IMR-90 (cell line): Measurements from ENCODE around the gene ITGAL.

Experiments used
- NFE2L2 ChIP-seq: fragments of 150-350 bp; IDR thresholded peaks from 2 replicates; pipeline ENCODE4 v1.6.1; 2016; ENCODE audit warnings: low read depth, mild to moderate bottlenecking, low read length
- POLR2A ChIP-seq: IDR thresholded peaks from 2 replicates; pipeline ENCODE4 v1.6.1; 2012; ENCODE audit warnings: mild to moderate bottlenecking, low read depth, low read length
- TF ChIP-seq, protein P1 (sequence below): conservative IDR thresholded peaks from 2 replicates; pipeline ENCODE4 v1.5.1; 2012; ENCODE audit warnings: mild to moderate bottlenecking, low read depth, low read length, improper control_type of control experiment
- TF ChIP-seq, protein P2 (sequence below): fragments of 150-350 bp; IDR thresholded peaks from 2 replicates; pipeline ENCODE4 v1.6.1; 2017; ENCODE audit warnings: mild to moderate bottlenecking, antibody characterized with exemption, low read length, low read depth

DNA sequence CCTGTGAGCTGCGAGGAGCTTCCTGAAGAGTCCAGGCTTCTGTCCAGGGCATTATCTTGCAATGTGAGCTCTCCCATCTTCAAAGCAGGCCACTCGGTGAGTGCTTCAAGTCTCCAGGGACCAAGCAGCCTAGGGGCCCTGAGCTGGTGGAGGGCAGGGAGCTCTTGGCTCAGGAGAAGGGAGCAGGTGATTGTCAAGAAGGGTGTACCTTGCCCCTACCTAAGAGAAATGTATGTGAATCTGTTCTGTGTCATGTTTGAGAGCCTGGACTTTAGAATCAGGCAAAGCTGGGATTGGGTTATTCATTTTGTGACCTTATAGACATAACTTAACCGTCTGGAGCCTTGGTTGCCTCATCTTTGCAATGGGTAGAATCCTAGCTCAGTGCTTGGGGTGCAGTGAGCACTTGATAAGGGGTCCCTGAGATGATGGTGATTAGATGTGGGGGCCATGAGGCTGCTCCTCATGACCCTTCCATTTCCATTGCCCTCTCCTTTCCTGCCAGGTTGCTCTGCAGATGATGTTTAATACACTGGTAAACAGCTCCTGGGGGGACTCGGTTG lies 37.9 kb downstream of the ITGAL start:
- TF ChIP-seq, protein P1, sequence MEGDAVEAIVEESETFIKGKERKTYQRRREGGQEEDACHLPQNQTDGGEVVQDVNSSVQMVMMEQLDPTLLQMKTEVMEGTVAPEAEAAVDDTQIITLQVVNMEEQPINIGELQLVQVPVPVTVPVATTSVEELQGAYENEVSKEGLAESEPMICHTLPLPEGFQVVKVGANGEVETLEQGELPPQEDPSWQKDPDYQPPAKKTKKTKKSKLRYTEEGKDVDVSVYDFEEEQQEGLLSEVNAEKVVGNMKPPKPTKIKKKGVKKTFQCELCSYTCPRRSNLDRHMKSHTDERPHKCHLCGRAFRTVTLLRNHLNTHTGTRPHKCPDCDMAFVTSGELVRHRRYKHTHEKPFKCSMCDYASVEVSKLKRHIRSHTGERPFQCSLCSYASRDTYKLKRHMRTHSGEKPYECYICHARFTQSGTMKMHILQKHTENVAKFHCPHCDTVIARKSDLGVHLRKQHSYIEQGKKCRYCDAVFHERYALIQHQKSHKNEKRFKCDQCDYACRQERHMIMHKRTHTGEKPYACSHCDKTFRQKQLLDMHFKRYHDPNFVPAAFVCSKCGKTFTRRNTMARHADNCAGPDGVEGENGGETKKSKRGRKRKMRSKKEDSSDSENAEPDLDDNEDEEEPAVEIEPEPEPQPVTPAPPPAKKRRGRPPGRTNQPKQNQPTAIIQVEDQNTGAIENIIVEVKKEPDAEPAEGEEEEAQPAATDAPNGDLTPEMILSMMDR = no peak
- TF ChIP-seq POLR2A = no peak
- TF ChIP-seq, protein P2, sequence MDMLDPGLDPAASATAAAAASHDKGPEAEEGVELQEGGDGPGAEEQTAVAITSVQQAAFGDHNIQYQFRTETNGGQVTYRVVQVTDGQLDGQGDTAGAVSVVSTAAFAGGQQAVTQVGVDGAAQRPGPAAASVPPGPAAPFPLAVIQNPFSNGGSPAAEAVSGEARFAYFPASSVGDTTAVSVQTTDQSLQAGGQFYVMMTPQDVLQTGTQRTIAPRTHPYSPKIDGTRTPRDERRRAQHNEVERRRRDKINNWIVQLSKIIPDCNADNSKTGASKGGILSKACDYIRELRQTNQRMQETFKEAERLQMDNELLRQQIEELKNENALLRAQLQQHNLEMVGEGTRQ = no peak
- no peak for TF ChIP-seq NFE2L2
